Mesendoderm (in vitro differentiated cells): ENCODE data around the gene IRF4.

Experiments
- DNase-seq: peaks from one replicate; pipeline ENCODE4 v3.0.0; 2013
- H2AK5ac ChIP-seq: 2 replicates; pipeline ENCODE4 v1.6.1; 2013; ENCODE audit warnings: low read length, inconsistent platforms
- H2BK120ac ChIP-seq: 2 replicates; pipeline ENCODE4 v1.6.1; 2013; ENCODE audit warnings: low read depth, mild to moderate bottlenecking, low read length, moderate library complexity, mixed read lengths
- H2BK15ac ChIP-seq: replicated peaks from 2 replicates; pipeline ENCODE4 v1.6.1; 2013; ENCODE audit warnings: low read depth, mild to moderate bottlenecking, moderate library complexity
- H2BK5ac ChIP-seq: 2 replicates; pipeline ENCODE4 v1.6.1; 2013; ENCODE audit warnings: low read length, inconsistent platforms
- H3K18ac ChIP-seq: 2 replicates; pipeline ENCODE4 v1.6.1; 2013; ENCODE audit warnings: mild to moderate bottlenecking, low read length, mixed read lengths
- H3K23ac ChIP-seq: one replicate; pipeline ENCODE4 v1.6.1; 2013; ENCODE audit warnings: low read length
- H3K27ac ChIP-seq: 2 replicates; pipeline ENCODE4 v1.5.1; 2013; ENCODE audit warnings: low read depth, mild to moderate bottlenecking, inconsistent platforms, low read length, moderate library complexity
- H3K27me3 ChIP-seq: 2 replicates; pipeline ENCODE4 v1.6.1; 2013; ENCODE audit warnings: low read length, control low read depth, mild to moderate bottlenecking, inconsistent platforms; ENCODE audit not compliant: insufficient read depth, poor library complexity
- H3K36me3 ChIP-seq: 2 replicates; pipeline ENCODE4 v1.6.1; 2013; ENCODE audit warnings: low read length, inconsistent platforms; ENCODE audit not compliant: control insufficient read depth, insufficient read depth
- H3K4ac ChIP-seq: one replicate; pipeline ENCODE4 v1.6.1; 2013; ENCODE audit warnings: low read depth, mild to moderate bottlenecking, low read length, moderate library complexity
- H3K4me1 ChIP-seq: 2 replicates; pipeline ENCODE4 v1.6.1; 2013; ENCODE audit warnings: low read depth, low read length, inconsistent platforms; ENCODE audit not compliant: control insufficient read depth
- H3K4me2 ChIP-seq: 2 replicates; pipeline ENCODE4 v1.6.1; 2013; ENCODE audit warnings: low read length
- H3K4me3 ChIP-seq: 2 replicates; pipeline ENCODE4 v1.5.1; 2013; ENCODE audit warnings: mild to moderate bottlenecking, low read length
- H3K56ac ChIP-seq: one replicate; pipeline ENCODE4 v1.6.1; 2013; ENCODE audit warnings: low read length
- H3K79me1 ChIP-seq: 2 replicates; pipeline ENCODE4 v1.6.1; 2013; ENCODE audit warnings: low read length, inconsistent platforms
- H3K79me2 ChIP-seq: 2 replicates; pipeline ENCODE4 v1.6.1; 2013; ENCODE audit warnings: mild to moderate bottlenecking, low read length; ENCODE audit not compliant: control insufficient read depth, insufficient read depth
- H3K9ac ChIP-seq: 2 replicates; pipeline ENCODE4 v1.6.1; 2013; ENCODE audit warnings: low read length, inconsistent platforms
- H4K5ac ChIP-seq: one replicate; pipeline ENCODE4 v1.6.1; 2013; ENCODE audit warnings: low read length
- H4K8ac ChIP-seq: one replicate; pipeline ENCODE4 v1.6.1; 2013; ENCODE audit warnings: low read depth, mild to moderate bottlenecking, control low read depth, low read length, moderate library complexity
- WGBS: extraction: QIAGEN DNeasy Blood & Tissue Kit; methylation state at CpG from one replicate; pipeline ENCODE4 v1.1.7; 2013; ENCODE audit warnings: low lambda C conversion rate, missing lambda C conversion rate; ENCODE audit not compliant: insufficient coverage; ENCODE audit errors: extremely low coverage; 5-methylcytosine and 5-hydroxymethylcytosine counted together

Gene IRF4

DNA sequence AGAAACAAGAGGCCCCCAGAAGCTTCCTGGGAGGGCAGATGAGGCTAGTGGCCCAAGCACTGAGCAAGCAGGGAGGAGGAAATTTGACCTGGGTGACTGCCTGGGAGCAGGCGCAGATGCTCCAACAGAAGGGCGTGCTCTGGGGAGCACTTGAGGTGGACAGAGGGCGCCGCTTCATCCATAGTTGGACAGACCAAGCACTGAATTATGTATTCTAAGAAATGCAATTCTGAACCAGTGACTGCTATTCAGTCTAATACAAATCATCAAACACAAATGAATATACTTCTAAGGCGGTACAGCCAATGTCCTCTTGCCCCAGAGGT, 28.7 kb upstream of the IRF4 start:
- H3K23ac ChIP-seq: no peak overlapping the region
- no peak overlapping the region for H2BK5ac ChIP-seq
- no peak overlapping the region for H2BK120ac ChIP-seq
- H3K4me1 ChIP-seq: no peaks in the 10 kb centered on the region
- H3K18ac ChIP-seq: no peak overlapping the region
- H3K79me2 ChIP-seq: no peaks in the 10 kb centered on the region
- no peak overlapping the region for H4K5ac ChIP-seq
- H2AK5ac ChIP-seq: no peak overlapping the region
- H3K56ac ChIP-seq: no peak overlapping the region
- H2BK15ac ChIP-seq: no peak overlapping the region
- no peak for DNase-seq
- H3K4ac ChIP-seq: no peak overlapping the region
- no peaks in the 10 kb centered on the region for H3K27me3 ChIP-seq
- no CpG with 5 or more reads among the region's 5 CpGs for WGBS
- no peak overlapping the region for H3K27ac ChIP-seq
- H3K4me2 ChIP-seq: no peak overlapping the region
- no peaks in the 10 kb centered on the region for H3K36me3 ChIP-seq
- no peaks in the 10 kb centered on the region for H3K79me1 ChIP-seq
- H4K8ac ChIP-seq: no peak overlapping the region
- H3K9ac ChIP-seq: no peak overlapping the region
- H3K4me3 ChIP-seq: no peak overlapping the region

DNA sequence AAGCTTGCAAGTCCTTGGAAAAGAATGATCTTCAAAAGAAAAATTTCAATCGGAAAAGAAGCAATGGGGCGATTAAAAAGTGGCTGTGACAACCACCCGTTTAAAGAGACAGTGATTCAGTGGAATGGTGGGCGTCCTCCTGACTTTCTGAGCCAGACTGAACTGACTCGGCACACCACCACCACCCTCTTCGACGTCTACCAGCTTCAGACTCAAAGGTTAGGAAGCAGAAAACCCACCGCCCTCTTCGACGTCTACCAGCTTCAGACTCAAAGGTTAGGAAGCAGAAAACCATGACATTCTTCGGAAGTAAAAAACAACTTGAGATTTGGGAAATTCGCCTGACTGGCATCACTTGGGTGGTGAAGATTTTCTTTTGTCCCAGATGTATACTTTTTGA, 28.3 kb upstream of the IRF4 start:
- Histone ChIP-seq H4K8ac (no peak overlapping the region), H3K4me1 (no peaks in the 10 kb centered on the region), H3K4ac (no peak overlapping the region), H4K5ac (no peak overlapping the region), H3K79me2 (no peaks in the 10 kb centered on the region), H3K9ac (no peak overlapping the region), H3K23ac (no peak overlapping the region), H3K79me1 (no peaks in the 10 kb centered on the region), H3K4me3 (no peak overlapping the region), H3K36me3 (no peaks in the 10 kb centered on the region), H2BK120ac (no peak overlapping the region), H3K27ac (no peak overlapping the region), H3K56ac (no peak overlapping the region), H3K18ac (no peak overlapping the region), H2BK5ac (no peak overlapping the region), H3K4me2 (no peak overlapping the region), H2AK5ac (no peak overlapping the region), H3K27me3 (no peaks in the 10 kb centered on the region), H2BK15ac (no peak overlapping the region)
- WGBS: no CpG with 5 or more reads among the region's 12 CpGs
- DNase-seq: no peak

DNA sequence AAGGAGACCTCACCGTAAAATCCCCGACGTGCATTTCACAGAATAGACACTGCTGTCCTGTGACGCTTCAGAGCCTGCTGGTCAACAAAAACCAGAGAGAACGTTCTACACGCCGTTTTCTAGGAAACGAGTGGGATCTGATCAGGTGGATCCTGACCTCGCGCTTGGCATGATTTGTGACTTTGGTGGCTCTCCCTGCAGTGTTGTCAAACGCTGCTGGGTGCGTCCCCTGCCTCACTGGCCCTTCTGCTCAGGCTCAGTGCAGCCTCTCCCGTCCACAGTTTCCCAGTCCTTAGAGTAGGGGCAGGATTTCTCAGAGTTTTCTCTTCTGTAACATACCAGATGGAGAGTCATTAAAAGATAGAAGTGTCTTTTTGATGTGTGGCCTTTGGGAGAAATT, 27.6 kb upstream of the IRF4 start:
- Histone ChIP-seq H4K5ac (no peak overlapping the region), H3K4ac (no peak overlapping the region), H2BK120ac (no peak overlapping the region), H2BK5ac (no peak overlapping the region), H3K4me1 (no peaks in the 10 kb centered on the region), H3K4me3 (peak overlapping the region; percentile 31), H2AK5ac (no peak overlapping the region), H3K27ac (no peak overlapping the region), H3K56ac (no peak overlapping the region), H3K79me2 (no peaks in the 10 kb centered on the region), H3K27me3 (no peaks in the 10 kb centered on the region), H4K8ac (no peak overlapping the region), H2BK15ac (no peak overlapping the region), H3K23ac (no peak overlapping the region), H3K36me3 (no peaks in the 10 kb centered on the region), H3K9ac (no peak overlapping the region), H3K79me1 (no peaks in the 10 kb centered on the region), H3K18ac (no peak overlapping the region), H3K4me2 (no peak overlapping the region)
- no CpG with 5 or more reads among the region's 13 CpGs for WGBS
- DNase-seq: no peak

DNA sequence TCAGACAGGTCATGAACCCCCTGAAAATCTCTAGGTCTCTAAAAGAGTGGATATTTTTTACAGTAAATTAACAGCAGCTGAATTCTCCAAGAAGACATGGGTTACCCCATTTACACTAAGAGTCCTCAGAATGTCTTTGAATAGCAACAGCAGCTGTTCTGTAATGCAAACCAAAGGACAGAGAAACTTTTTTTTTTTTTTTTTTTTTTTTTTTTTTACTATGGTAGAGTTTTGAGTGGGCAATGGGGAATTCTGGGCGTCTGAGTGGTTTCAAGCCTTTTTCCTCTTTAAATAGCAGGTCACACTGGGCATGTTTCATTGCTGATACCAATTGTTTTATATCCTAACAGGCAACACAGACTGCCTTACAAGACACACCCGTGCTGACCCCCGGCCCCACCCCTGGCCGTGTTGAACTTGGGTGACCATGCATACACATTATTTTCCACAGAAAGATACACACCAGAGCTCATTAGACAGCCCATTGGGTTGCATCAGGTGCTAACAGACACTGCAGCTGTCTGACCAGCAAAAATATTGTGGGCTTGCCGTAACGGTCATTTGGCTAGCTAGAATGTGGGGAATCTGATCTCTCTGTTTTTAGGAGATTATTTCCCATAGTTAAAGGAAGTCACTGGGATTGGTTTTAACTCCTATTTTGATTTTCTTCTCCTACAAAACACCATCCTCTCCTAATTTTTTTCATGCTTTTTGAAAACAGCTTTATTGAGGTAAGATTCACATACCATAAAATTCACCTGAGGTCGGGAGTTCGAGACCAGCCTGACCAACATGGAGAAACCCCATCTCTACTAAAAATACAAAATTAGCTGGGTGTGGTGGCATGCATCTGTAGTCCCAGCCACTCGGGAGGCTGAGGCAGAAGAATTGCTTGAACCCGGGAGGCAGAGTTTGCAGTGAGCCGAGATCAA, 26.7 kb upstream of the IRF4 start:
- H3K4me1 ChIP-seq: no peaks in the 10 kb centered on the region
- H3K9ac ChIP-seq: no peak overlapping the region
- H4K5ac ChIP-seq: no peak overlapping the region
- H3K18ac ChIP-seq: no peak overlapping the region
- WGBS: no CpG with 5 or more reads among the region's 11 CpGs
- H2BK5ac ChIP-seq: no peak overlapping the region
- H3K4ac ChIP-seq: no peak overlapping the region
- H2AK5ac ChIP-seq: no peak overlapping the region
- no peaks in the 10 kb centered on the region for H3K79me2 ChIP-seq
- H3K56ac ChIP-seq: no peak overlapping the region
- no peak overlapping the region for H2BK120ac ChIP-seq
- H3K23ac ChIP-seq: no peak overlapping the region
- DNase-seq: no peak
- no peak overlapping the region for H2BK15ac ChIP-seq
- H3K4me2 ChIP-seq: no peak overlapping the region
- peak overlapping the region; percentile 22 for H3K4me3 ChIP-seq
- no peaks in the 10 kb centered on the region for H3K36me3 ChIP-seq
- no peaks in the 10 kb centered on the region for H3K79me1 ChIP-seq
- H3K27me3 ChIP-seq: no peaks in the 10 kb centered on the region
- H3K27ac ChIP-seq: no peak overlapping the region
- H4K8ac ChIP-seq: no peak overlapping the region

DNA sequence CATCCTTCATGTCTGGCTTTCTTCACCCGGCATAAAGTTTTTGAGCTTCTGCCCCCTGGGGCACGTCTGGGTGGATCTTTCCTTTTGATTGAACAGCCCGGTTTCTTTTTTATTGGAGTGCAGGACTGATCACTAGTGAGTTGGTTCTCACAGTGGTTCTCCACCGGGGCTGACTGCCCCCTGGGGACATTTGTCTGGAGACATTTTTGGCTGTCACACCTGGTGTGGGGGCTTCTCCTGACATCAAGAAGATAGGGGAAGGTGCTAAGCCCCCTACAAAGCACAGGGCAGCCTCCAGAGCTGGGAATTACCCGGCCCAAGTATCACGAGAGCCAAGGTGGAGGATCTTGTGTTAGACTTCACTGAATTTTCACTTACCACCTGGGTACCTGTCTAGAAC, 25.7 kb upstream of the IRF4 start:
- H3K79me1 ChIP-seq: no peaks in the 10 kb centered on the region
- H3K4me3 ChIP-seq: no peak overlapping the region
- H2BK5ac ChIP-seq: no peak overlapping the region

More for the DNA sequence above, 25.7 kb upstream of the IRF4 start:
- no peak overlapping the region for H3K4ac ChIP-seq
- peak; percentile 42 for DNase-seq
- no peaks in the 10 kb centered on the region for H3K36me3 ChIP-seq
- no peak overlapping the region for H2BK120ac ChIP-seq
- no peaks in the 10 kb centered on the region for H3K79me2 ChIP-seq
- no peak overlapping the region for H3K18ac ChIP-seq
- no peak overlapping the region for H2BK15ac ChIP-seq
- no peak overlapping the region for H3K27ac ChIP-seq
- H3K4me2 ChIP-seq: no peak overlapping the region
- no peak overlapping the region for H3K23ac ChIP-seq
- no peak overlapping the region for H3K56ac ChIP-seq
- no peak overlapping the region for H4K8ac ChIP-seq
- no peaks in the 10 kb centered on the region for H3K4me1 ChIP-seq
- no peak overlapping the region for H4K5ac ChIP-seq
- no CpG with 5 or more reads among the region's 6 CpGs for WGBS
- H3K9ac ChIP-seq: no peak overlapping the region
- no peak overlapping the region for H2AK5ac ChIP-seq
- H3K27me3 ChIP-seq: no peaks in the 10 kb centered on the region
